ENCODE measurements around the gene MPIG6B.

Gene MPIG6B, protein sequence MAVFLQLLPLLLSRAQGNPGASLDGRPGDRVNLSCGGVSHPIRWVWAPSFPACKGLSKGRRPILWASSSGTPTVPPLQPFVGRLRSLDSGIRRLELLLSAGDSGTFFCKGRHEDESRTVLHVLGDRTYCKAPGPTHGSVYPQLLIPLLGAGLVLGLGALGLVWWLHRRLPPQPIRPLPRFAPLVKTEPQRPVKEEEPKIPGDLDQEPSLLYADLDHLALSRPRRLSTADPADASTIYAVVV

DNA sequence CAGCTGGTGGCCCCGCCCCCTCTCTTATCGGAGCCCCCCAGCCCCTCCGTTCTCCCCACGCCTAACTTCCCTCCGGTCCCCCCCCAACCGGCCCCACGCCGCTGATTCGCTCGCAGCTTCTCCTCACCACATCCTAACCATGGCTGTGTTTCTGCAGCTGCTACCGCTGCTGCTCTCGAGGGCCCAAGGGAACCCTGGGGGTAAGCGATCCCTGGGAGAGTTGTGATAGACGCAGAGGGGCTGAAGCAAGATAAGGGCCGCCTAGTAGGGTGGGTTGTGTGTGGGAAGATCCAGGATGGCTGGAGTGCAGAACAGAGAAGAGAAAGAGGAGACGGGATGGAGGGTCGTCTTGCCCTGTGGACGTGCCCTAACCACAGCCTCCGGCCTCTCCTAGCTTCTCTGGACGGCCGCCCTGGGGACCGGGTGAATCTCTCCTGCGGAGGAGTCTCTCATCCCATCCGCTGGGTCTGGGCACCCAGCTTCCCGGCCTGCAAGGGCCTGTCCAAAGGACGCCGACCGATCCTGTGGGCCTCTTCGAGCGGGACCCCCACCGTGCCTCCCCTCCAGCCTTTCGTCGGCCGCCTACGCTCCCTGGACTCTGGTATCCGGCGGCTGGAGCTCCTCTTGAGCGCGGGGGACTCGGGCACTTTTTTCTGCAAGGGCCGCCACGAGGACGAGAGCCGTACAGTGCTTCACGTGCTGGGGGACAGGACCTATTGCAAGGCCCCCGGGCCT is at the start of gene MPIG6B:
MPIG6B (plus strand) TSS at position 129 of the 735 bp plus-strand sequence; CDS start at position 140, 11 bp downstream.
- DNase-seq (ENCODE audit: low read depth in 2 of 3, low spot score in 1 of 3) = no peak

DNA sequence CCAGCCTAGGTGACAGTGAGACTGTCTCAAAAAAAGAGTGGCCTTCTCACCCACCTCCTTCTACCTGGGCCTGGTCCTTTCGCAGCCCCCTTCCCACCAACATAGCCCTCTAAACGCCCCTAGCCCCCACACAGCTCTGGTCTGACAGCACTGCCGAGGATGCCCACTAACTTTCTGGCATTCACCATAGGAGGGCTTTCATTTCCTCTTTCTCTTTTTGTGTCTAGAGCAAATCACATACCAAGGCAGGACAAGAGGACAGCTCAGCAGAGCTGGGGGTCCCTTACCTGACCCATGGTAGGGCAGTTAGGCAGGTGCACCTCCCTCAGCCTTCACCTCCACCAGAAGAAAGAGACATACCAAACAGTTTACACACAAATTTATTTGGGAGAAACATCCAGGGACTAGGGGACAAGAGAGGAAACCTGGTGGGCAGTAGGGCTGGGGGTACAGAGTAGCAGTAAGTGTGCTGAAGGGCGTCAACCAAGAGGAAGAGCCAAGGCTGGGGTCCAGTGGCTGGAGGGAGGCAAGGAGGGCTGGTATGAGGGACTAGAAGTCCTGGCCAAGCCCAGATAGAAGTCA is 46.8 kb upstream of the MPIG6B start:
- no peak for DNase-seq (ENCODE audit: low read depth in 2 of 3, low spot score in 1 of 3)

DNA sequence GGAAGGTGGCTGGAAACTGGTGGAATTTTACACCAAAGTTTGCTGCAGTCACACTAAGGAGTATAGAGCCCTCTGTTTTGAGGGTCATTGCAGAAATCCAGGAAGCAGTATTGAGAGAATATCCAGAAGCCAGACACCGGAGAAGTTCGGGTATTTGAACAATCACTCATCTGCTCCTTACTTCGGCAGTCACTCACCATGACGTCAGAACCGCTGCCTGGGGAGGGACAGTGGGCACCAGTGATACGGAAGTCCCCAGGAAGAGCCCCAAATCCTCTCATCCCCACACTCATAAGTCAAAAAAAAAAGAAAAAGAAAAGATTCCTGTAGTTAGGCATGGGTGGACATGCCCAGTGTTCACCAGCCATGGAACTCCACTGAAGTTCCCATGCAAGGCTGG is 46.3 kb upstream of the MPIG6B start:
- DNase-seq (ENCODE audit: low read depth in 2 of 3, low spot score in 1 of 3) = no peak

DNA sequence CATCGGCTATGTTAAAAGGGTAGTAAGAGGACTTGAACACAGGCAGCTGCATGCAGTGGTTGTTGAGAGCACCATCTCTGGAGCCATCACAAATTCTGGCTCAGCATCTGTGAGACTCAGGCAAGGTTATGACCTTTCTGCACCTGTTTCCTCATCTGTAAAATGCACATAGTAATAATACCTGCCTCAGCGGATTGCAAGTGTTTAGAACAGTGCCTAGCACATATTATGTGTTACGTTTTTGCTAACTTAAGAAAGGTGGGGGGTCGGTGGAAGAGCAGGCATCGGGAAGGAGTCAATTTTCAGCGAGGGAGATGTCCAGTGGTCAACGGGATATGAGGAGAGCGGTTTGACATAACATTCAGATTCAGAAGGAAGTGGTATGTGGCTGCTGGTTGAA is 45.2 kb upstream of the MPIG6B start:
- no peak for DNase-seq (ENCODE audit: low read depth in 2 of 3, low spot score in 1 of 3)

DNA sequence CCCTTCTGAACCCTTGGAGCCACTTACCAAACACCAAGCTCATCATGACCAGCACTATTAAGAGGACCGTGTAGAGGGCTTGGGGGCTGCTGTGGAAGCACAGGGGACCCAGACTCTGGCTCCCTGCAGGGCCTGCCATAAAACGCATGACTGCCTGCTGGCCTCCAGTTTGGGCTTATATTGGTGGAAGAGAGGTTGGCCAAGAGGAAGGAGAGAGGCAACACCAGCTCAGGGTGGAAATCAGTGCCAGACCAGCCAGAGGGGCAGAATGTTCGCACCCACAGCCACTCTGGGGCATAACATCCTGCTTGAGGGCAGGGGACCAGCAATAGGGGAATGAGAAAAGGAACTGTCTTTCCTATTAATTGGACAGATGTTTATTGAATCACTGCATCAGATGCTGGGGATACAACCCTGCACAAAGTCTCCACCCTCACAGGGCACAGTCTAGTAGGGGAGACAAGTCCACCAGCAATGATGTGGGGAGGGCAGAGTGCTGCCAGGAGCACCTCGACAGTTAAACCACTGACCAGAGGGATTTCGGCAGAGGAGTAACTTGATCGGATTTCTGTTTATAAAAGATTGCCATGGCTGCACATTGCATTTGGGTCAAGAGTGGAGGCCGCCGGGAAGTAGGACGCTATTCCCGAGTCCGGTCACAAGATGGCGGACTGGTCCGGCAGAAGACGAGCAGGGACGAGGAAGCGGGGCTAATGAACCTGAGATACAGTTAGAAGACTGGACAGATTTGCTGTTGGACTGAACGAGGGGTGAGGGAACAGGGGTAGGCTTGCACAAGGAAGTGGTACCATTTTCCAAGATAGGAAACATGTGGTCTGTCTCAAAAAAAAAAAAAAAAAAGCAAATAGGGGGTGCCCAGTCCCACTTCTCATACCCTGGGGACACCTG is 42.7 kb upstream of the MPIG6B start, which contains the start of gene LY6G5C:
LY6G5C (minus strand) TSS at position 842 of the 909 bp plus-strand sequence; CDS start at position 148, 694 bp downstream.
- DNase-seq (ENCODE audit: low read depth in 2 of 3, low spot score in 1 of 3) = peak; percentile 45 to 62 (median 58)

DNA sequence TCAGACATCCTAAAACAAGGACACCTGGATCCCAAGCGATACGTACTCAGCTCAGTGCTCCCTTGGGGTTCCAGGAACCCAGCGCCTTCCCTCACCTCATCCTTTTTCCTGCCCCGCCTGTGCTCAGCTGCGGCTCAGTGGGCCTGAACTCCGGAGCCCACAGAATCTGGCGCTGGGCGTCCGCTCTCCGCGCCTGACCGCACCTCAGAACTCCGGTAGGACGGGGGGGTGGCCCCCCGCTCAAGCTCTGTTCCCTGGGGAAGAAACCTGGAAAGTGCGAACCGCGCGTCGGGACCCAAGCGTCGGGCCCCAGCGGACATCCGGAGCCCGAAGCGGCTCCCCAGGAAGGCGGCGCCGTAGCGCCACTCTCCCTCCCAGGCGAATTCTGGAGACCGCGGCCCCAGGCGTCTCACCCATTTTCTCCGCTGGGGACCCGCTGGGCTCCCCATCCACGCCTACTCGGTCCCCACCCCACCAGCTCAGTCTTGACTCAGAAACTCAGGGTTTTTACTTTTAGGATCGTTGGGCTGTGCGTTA is 42.0 kb upstream of the MPIG6B start:
- DNase-seq (ENCODE audit: low read depth in 2 of 3, low spot score in 1 of 3) = peak in 2 of 3 donors; percentile 12 to 42

DNA sequence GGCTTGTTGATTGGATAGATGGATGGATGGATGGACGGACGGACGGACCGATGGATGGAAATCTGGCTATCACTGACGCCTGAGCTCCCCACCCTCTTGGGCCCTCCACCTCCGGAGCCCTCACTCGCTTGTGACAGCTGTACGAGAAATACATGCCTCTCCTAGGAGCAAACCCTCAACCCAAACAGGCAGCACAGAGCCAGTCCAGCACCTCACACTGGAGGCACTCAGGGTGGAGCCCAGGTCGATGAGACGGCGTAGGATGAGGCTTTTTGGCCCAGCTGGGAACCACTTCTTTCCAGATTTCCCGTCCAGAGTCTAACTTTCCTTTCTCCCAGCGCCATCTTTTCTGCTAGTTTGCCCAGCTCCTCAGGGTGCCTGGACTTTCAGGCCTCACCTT is 39.6 kb upstream of the MPIG6B start:
- DNase-seq (ENCODE audit: low read depth in 2 of 3, low spot score in 1 of 3) = no peak

DNA sequence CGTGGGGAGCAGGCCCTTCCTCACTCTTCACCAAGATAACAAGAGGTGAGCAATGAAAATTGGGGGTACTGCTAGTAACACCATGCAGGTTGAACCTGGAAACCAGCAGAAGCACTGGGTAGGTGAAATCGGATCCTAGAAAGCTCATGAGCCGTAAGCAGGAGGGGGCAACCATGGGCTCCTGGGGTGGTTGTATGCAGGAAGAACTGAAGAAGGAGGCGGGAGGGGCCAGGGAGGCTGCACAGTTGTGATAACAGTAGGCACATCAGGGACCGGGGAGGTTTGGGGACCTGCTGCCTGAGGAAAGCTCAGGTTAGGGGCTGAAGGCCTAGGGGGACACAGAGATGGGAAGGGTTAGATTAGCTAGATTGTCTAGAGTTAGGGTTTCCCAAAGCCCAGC is 36.7 kb upstream of the MPIG6B start:
- no peak for DNase-seq (ENCODE audit: low read depth in 2 of 3, low spot score in 1 of 3)

DNA sequence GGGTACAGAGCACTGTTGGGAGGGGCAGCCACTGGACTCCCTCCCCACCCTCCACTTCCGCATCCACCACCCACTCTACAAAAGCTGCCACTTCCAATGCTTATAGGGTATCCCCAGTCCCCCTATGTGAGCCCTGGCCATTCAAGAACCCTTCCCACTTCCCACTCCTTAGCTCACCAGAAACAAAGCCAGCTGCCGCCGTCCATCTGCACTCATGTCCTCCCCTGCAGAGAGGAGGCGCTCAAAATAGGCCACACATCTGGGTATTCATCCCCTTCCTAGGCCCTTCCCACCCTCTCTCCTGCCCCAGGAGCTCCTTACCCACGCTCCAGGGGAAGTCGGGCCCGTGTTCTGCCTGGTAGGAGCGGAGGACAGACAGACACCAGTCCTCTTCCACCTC is 35.9 kb upstream of the MPIG6B start:
- DNase-seq (ENCODE audit: low read depth in 2 of 3, low spot score in 1 of 3) = no peak

DNA sequence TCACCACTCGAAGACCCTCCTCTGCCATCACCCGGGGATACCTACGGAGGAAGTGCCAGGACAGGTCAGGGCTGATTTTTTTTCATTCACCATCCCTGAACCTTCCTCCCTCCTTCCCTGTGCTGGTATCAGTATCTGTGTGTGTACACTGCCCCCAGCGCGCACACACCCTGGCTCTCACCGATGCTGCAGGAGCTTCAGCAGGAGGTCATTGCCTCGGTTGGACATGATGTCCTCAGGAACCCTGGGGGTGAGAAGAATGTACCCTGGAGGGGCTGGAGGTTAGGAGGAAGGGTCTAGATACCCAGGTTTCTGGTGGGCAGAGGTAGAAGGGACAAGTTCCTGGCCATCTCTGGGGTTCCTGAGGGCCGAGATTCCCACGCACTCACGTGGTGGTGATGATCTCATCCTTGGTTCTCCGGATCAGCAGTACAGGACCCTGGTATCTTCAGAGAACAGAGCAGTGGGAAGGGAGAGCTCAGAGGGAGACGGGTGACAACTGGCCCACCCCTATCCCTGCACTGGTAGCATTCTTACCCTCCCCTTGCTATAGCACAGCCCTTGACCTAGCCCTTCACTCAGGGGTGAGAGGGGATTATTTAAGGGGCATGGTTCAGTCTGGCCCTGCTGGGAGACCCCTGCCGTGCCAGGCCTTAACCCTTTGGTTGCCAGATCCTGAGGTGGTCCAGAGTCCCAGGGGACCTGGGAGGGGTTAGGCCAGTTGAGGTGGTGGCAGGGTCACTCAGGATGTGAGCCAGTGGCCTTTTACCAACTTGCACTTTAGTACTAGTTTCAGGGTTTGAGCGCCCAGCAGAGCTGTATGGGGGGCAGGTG is 35.1 kb upstream of the MPIG6B start:
- no peak for DNase-seq (ENCODE audit: low read depth in 2 of 3, low spot score in 1 of 3)

DNA sequence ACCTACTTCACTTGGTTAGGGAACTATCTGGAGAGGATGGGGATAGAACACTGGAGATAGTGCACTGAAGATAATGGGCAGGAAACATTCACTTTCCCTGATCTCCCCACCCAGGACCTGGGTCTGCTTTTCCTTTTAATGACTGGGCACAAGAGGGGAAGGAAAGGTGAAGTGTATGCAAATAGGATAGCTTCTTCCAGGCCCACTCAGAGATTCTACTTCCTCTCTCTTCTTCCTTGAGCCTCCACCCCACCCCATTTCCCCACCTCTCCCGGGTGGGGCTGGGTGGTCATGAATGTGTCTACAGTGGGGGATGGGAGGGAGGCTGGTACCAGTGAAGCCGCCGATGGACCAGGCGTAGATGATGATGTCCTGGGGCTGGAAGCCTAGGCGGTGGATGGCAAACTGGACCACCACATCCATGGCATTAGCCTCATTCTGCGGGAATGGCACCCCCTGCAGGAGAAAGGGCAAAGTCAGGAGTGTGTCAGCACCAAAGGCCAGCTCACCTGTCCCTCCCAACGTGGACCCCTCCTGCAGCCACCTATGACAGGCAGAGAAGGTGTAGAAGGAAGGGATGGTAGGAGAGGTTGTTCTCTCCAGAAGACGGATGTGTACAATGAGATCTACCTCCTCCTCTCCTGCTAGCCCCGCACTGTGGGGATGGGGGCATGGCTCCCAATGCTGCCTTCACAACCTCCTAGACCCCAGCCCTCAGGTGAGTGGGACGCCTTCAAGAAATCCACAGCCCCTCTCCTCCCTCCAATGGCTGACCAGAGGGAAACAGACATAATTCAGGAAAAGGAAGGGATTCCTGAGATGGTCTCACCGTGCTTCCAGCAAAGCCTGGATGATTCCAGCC is 33.7 kb upstream of the MPIG6B start:
- no peak for DNase-seq (ENCODE audit: low read depth in 2 of 3, low spot score in 1 of 3)

DNA sequence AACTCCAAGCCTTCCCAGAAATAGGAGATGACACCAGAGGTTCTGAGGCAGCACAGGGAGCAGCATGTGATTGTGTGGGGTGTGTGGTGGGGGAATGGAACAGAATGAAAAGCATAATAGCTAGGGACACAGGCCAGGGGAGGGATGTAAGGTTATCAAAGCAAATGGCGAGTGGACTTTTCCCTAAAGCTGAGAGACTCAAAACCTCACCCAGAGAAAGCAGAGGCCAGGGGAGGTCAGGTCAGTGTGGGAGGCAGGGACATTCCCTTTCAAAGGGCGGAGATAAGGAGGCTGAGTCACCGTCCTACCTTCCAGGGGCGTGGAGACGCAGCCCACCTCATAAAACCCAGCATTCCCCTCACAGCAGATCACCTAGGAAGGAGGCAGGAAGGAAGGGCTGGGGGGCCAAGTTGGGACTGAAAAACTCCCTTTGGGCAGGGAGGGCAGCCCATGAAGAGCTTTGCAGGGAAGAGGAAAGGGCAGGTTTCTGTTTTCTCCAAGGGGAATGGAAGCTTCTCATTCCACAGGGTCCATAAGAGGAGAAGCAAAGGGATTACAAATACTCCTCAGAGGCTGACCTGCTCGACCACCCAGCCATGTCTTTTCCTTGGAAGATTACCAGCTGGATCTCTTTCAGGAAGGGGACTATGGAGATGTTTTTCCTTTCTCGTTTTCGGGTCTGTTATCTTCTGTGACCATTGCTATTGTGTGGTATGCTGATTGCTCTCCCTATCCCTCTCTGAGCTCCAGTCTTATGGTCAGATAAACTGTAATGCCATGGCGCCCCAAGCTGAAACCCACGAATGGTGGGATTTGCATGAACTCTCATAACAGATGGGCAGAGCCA is 32.7 kb upstream of the MPIG6B start:
- DNase-seq (ENCODE audit: low read depth in 2 of 3, low spot score in 1 of 3) = no peak

DNA sequence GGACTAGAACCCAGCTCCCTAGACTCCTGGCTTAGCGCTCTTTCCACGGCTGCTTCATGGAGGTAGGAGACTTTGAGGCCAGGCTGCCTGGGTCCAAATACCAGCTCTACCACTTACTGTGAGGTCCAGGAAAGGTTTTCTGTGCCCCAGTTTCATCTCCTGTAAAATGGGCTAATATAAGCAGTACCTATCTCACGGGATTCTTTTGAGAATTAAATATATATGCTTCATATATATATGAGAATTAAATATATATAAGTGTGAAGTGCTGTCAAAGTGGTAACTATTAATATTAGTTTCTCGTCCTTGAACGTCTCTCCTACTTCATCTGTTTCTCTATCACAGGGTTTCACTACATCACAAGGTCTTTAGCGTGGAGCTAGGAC is 32.1 kb upstream of the MPIG6B start:
- DNase-seq (ENCODE audit: low read depth in 2 of 3, low spot score in 1 of 3) = no peak

DNA sequence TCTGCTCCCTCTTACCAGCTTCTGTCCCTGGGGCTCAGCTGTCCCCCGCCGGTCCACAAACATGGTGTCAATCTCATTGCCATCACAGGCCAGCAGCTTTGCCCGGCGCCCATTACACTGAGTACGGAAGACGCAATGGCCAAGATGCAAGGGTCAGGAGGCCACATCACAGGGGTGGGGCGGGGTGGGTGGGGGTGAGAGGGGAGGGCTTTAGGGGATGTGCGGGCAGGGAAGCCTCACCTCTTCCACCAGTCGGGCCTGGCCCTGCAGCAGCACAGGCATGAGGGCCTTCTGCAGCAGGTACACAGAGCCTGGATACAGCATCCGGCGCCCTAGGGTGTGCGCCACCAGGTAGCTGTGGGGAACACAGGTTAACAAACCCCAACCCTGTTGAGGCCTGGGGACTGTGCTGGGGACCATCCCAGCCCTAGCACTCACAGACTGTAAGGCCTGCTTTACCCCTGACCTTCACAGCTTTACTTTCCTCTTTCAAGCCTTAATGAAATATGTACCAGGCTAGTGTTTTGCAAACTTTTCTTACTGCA is 31.5 kb upstream of the MPIG6B start:
- no peak for DNase-seq (ENCODE audit: low read depth in 2 of 3, low spot score in 1 of 3)

DNA sequence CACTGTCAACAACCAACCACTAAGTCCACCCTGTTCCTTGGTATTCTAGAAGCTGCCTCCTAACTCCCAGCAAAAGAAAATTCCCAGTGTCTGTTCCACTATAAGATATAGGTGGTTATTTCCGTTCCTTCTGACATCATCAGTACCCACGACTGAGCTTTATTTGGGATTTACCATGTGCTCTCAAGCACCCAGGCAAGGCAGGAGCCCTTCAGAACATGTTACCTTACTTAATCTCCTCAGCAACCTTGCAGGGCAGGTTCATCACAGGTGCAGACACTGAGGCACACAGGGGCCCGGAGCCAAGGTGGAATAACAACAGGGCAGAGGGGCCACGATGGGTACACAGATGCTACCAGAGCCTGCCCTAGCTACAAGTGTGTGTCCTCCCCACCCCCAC is 30.8 kb upstream of the MPIG6B start:
- DNase-seq (ENCODE audit: low read depth in 2 of 3, low spot score in 1 of 3) = no peak

DNA sequence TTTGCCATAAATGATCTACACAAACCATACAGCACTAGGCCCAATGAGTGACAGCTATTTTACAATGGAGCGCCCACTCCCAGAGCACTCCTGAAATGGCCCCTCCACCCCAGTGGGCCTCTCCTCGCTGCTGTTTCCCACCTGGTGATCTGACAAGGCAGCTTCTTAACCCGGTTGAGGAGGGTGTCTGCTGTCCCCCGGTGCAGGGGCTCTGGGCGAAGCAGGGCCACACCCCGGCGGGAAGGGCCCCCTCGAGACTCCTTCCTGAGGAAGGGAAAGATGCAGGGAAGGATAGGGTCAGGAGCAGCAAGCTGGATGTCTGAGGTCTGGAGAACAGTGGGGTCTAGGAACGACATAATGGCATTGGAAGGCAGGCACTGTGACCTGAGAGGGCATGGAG is 30.3 kb upstream of the MPIG6B start:
- no peak for DNase-seq (ENCODE audit: low read depth in 2 of 3, low spot score in 1 of 3)

DNA sequence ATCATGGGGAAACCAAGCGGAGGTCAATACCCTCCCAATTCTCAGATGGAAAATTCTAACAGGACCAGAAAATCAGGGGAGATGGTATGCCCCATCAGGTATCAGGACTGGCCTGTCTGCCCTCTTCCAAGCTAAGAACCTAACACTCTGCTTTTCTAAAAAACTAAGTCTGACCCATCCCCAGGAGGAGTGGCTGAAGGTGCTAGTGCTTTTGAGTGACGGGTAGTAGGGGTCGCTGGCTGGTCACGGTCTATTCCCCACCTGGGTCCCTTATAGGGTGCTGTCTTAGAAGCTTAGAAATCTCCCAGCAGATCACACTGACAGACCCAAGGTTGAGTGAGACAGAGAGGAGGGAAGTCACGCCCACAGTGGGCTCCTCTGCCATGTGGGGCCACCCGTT is 29.6 kb upstream of the MPIG6B start:
- DNase-seq (ENCODE audit: low read depth in 2 of 3, low spot score in 1 of 3) = no peak

DNA sequence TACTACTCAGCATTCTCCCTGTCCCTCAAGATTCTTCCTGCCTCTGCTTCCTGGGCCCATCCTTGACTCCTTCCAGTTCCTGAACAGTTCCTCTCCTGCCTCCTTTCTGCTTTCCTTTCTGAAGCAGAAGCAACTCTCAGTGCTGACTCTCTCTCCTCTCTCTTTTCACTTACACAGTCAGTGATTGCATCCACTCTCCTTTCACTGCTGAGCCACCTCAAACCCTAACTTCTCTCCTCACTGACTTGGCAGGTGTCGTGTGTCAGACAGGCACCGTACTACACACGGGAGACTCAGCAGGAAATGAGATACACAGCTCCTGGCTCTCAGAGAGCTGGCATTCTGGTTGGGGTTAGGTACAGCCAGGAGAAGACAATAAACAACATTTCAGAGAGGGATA is 25.6 kb upstream of the MPIG6B start:
- no peak for DNase-seq (ENCODE audit: low read depth in 2 of 3, low spot score in 1 of 3)
